Measurements from ENCODE around the gene TMEM244. TPM values are rescaled to one million over a fixed set of nuclear protein-coding genes. Genes with fewer than 3 reads are reported as not detected.
A peak's percentile ranks its signal among the peaks of the same experiment; 100 is the strongest.

TMEM244 gene
- total and polyA plus RNA-seq, 2 donors (not counting 3 experiments of a cell fraction or from before 2014, with no cell fraction given), result not detected

DNA sequence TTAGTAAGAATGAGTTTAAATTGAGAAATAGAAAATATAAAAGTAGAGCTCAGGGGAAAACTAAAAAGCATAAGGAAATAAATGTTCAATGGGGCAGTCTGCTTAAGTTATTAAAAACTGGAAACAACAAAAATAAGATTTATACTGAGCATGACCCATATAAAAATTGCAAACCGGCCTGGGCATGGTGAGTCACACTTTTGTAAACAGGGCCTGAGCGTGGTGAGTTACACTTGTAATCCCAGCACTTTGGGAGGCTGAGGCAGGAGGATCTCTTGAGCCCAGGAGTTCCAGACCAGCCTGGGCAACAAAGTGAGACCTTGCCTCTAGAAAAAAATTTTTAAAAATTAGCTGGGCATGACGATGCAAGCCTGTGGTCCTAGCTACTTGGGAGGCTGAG is 74.6 kb downstream of the TMEM244 start:
- H4K20me1 ChIP-seq (replicated peaks; ENCODE audit: control insufficient read depth, extremely low read depth, insufficient read depth, low read length), result no peaks in the 10 kb centered on the region
- H3K9me3 ChIP-seq (replicated peaks; ENCODE audit: control insufficient read depth, insufficient read depth, low read length), result no peaks in the 10 kb centered on the region
- no peaks in the 10 kb centered on the region for H3K4me1 ChIP-seq (ENCODE audit: control insufficient read depth, extremely low read depth, insufficient read depth, low read length)
- FAIRE-seq (no peak), DNase-seq (ENCODE audit: low read depth, low spot score) (no peak)
- intact Hi-C loops (cut with micrococcal nuclease) (no loop called here), dilution Hi-C loops (cut with MboI; ENCODE audit: extremely low pct_ligation_motif_present, low sequenced_read_pairs) (no loop called here)
- no peaks in the 10 kb centered on the region for H3K79me2 ChIP-seq (ENCODE audit: control insufficient read depth, insufficient read depth, low read length)
- POLR2A ChIA-PET, result no interaction called here
- no peak overlapping the region for H3K4me3 ChIP-seq (replicated peaks in 1 of 3; ENCODE audit: insufficient read depth in 1 of 3, low read depth in 1 of 3, low read length in 3 of 3)
- TF ChIP-seq FOS (IDR thresholded peaks at IDR 0.05; ENCODE audit: borderline replicate concordance, insufficient read depth, low read length), result peak; percentile 11
- no peak for TF ChIP-seq POLR2AphosphoS5 (IDR thresholded peaks at IDR 0.05; ENCODE audit: insufficient read depth, low read depth, low read length)
- H3K9ac ChIP-seq (replicated peaks; ENCODE audit: extremely low read depth, insufficient read depth, low read length), result no peak overlapping the region
- H3K9me1 ChIP-seq (replicated peaks; ENCODE audit: control insufficient read depth, extremely low read depth, insufficient read depth, low read length), result no peaks in the 10 kb centered on the region
- H2AFZ ChIP-seq (ENCODE audit: low read depth, low read length), result no peak overlapping the region
- H3K4me2 ChIP-seq (ENCODE audit: insufficient read depth, low read length), result no peak overlapping the region
- H3K27ac ChIP-seq (ENCODE audit: insufficient read depth, low read depth, low read length), result no peak overlapping the region
- H3K36me3 ChIP-seq (ENCODE audit: control insufficient read depth in 2 of 2, extremely low read depth in 1 of 2, insufficient read depth in 2 of 2, low read length in 2 of 2), result no peaks in the 10 kb centered on the region
- no TSS peak for BruUV-seq (replicated peaks)
- CTCF ChIA-PET, result interaction anchor here (1.3 to 1.4 kb wide), 2 partner anchors 10 to 28 kb away, joined by 3 to 14 read pairs; no protein-coding TSS in a partner anchor
- peaks cover 0 to 4% of the 10 kb centered on the region in 2 experiments for H3K27me3 ChIP-seq (ENCODE audit: control insufficient read depth in 2 of 2, insufficient read depth in 2 of 2, low read length in 2 of 2)

DNA sequence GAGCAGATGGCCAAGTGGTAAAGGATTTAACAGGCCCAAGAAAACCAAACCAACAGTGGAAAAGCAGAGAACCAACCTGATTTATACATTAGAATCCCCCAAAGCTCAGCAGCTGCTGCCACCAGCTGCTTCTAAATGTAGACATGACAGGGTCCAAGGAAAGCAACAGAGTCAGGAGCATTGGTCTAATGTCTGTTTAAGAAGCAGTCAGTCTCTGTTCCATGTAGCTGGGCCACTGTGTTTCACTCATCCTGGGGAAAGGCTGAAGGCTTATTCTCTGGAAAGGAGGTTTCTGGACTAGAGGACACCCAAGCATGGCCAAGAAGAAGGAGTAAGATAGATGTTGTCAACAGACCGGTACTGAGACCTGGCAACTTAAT is 75.4 kb downstream of the TMEM244 start:
- H3K36me3 ChIP-seq (ENCODE audit: control insufficient read depth in 2 of 2, extremely low read depth in 1 of 2, insufficient read depth in 2 of 2, low read length in 2 of 2), result no peaks in the 10 kb centered on the region
- ChIA-PET POLR2A (no interaction called here), CTCF (interaction anchor here (0.9 to 1.4 kb wide), 3 partner anchors 9 to 196 kb away, joined by 3 to 14 read pairs (median 3); no protein-coding TSS in a partner anchor)
- H3K4me3 ChIP-seq (replicated peaks in 1 of 3; ENCODE audit: insufficient read depth in 1 of 3, low read depth in 1 of 3, low read length in 3 of 3), result no peak overlapping the region
- H3K4me1 ChIP-seq (ENCODE audit: control insufficient read depth, extremely low read depth, insufficient read depth, low read length), result no peaks in the 10 kb centered on the region
- H3K79me2 ChIP-seq (ENCODE audit: control insufficient read depth, insufficient read depth, low read length), result no peaks in the 10 kb centered on the region
- no peaks in the 10 kb centered on the region for H3K9me1 ChIP-seq (replicated peaks; ENCODE audit: control insufficient read depth, extremely low read depth, insufficient read depth, low read length)
- TF ChIP-seq, protein P1, sequence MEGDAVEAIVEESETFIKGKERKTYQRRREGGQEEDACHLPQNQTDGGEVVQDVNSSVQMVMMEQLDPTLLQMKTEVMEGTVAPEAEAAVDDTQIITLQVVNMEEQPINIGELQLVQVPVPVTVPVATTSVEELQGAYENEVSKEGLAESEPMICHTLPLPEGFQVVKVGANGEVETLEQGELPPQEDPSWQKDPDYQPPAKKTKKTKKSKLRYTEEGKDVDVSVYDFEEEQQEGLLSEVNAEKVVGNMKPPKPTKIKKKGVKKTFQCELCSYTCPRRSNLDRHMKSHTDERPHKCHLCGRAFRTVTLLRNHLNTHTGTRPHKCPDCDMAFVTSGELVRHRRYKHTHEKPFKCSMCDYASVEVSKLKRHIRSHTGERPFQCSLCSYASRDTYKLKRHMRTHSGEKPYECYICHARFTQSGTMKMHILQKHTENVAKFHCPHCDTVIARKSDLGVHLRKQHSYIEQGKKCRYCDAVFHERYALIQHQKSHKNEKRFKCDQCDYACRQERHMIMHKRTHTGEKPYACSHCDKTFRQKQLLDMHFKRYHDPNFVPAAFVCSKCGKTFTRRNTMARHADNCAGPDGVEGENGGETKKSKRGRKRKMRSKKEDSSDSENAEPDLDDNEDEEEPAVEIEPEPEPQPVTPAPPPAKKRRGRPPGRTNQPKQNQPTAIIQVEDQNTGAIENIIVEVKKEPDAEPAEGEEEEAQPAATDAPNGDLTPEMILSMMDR (IDR thresholded peaks at IDR 0.05; ENCODE audit: extremely low read depth in 1 of 2, insufficient read depth in 1 of 2, low read depth in 1 of 2, low read length in 2 of 2), result no peak
- no peak for TF ChIP-seq MYC (IDR thresholded peaks at IDR 0.05; ENCODE audit: low read depth, low read length)
- TF ChIP-seq, protein P2, sequence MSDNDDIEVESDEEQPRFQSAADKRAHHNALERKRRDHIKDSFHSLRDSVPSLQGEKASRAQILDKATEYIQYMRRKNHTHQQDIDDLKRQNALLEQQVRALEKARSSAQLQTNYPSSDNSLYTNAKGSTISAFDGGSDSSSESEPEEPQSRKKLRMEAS (IDR thresholded peaks at IDR 0.05; ENCODE audit: insufficient read depth, insufficient read length), result no peak
- TF ChIP-seq POLR2A (IDR thresholded peaks at IDR 0.05; ENCODE audit: low read depth, low read length), result no peak
- TF ChIP-seq JUN (IDR thresholded peaks at IDR 0.05; ENCODE audit: borderline replicate concordance, insufficient read depth, insufficient read length, low read depth), result no peak
- no peak for TF ChIP-seq POLR2AphosphoS5 (IDR thresholded peaks at IDR 0.05; ENCODE audit: insufficient read depth, low read depth, low read length)
- TF ChIP-seq GATA2 (IDR thresholded peaks at IDR 0.05; ENCODE audit: insufficient read depth, insufficient read length, low read depth, low read length), result no peak
- TF ChIP-seq FOS (IDR thresholded peaks at IDR 0.05; ENCODE audit: borderline replicate concordance, insufficient read depth, low read length), result no peak
- TF ChIP-seq EZH2 (IDR thresholded peaks at IDR 0.05; ENCODE audit: borderline replicate concordance, low read depth, low read length, severe bottlenecking), result no peak
- dilution Hi-C loops (cut with MboI; ENCODE audit: extremely low pct_ligation_motif_present, low sequenced_read_pairs), result no loop called here
- no peak overlapping the region for H3K9ac ChIP-seq (replicated peaks; ENCODE audit: extremely low read depth, insufficient read depth, low read length)
- no peak overlapping the region for H3K4me2 ChIP-seq (ENCODE audit: insufficient read depth, low read length)
- no peaks in the 10 kb centered on the region for H4K20me1 ChIP-seq (replicated peaks; ENCODE audit: control insufficient read depth, extremely low read depth, insufficient read depth, low read length)
- no peak for FAIRE-seq
- no peak overlapping the region for H2AFZ ChIP-seq (ENCODE audit: low read depth, low read length)
- H3K9me3 ChIP-seq (replicated peaks; ENCODE audit: control insufficient read depth, insufficient read depth, low read length), result no peaks in the 10 kb centered on the region
- BruUV-seq (replicated peaks), result no TSS peak
- H3K27ac ChIP-seq (ENCODE audit: insufficient read depth, low read depth, low read length), result no peak overlapping the region
- DNase-seq (ENCODE audit: low read depth, low spot score), result no peak
- peaks cover 0 to 4% of the 10 kb centered on the region in 2 experiments for H3K27me3 ChIP-seq (ENCODE audit: control insufficient read depth in 2 of 2, insufficient read depth in 2 of 2, low read length in 2 of 2)
- intact Hi-C loops (cut with micrococcal nuclease), result no loop called here

Measured in endothelial cell of umbilical vein (primary cell).